Peyer's patch (tissue), 4 donors: ENCODE measurements around the gene PPIA.
"Not testable (repeated sequence)": the region's sequence is repeated elsewhere in the genome, so short reads cannot be mapped to it uniquely, and the experiment has no call there.

Source experiments
- POLR2A ChIP-seq, 2 donors: fragments of 450-650 bp; IDR thresholded peaks; one replicate each; pipeline ENCODE4 v1.5.1; 2017; ENCODE audit warnings: antibody characterized with exemption in 2 of 2, mild to moderate bottlenecking in 2 of 2, moderate library complexity in 2 of 2
- TF ChIP-seq, protein P1 (sequence below), 6 experiments: fragments of 450-650 bp in 4 of 6; fragments of 200-600 bp in 2 of 6; sonication (generic) in 1 of 6; IDR thresholded peaks; one replicate each; pipeline ENCODE4 v1.5.1; 2017 to 2019; ENCODE audit warnings: antibody characterized with exemption in 6 of 6, mild to moderate bottlenecking in 3 of 6, moderate library complexity in 1 of 6

DNA sequence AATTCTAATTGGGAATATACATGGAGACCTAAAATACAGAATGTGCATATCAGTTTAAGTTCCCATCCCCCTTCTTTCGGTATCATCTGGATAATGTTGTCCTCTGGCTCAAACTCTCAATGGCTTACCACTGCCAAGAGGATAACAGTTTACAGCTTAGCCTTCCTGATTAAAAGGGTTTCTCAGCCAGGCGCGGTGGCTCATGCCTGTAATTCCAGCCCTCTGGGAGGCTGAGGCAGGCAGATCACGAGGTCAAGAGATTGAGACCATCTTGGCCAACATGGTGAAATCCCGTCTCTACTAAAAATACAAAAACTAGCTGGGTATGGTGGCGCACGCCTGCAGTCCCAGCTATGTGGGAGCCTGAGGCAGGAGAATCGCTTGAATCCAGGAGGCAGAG, 46.2 kb downstream of the PPIA start:
- TF ChIP-seq, protein P1, sequence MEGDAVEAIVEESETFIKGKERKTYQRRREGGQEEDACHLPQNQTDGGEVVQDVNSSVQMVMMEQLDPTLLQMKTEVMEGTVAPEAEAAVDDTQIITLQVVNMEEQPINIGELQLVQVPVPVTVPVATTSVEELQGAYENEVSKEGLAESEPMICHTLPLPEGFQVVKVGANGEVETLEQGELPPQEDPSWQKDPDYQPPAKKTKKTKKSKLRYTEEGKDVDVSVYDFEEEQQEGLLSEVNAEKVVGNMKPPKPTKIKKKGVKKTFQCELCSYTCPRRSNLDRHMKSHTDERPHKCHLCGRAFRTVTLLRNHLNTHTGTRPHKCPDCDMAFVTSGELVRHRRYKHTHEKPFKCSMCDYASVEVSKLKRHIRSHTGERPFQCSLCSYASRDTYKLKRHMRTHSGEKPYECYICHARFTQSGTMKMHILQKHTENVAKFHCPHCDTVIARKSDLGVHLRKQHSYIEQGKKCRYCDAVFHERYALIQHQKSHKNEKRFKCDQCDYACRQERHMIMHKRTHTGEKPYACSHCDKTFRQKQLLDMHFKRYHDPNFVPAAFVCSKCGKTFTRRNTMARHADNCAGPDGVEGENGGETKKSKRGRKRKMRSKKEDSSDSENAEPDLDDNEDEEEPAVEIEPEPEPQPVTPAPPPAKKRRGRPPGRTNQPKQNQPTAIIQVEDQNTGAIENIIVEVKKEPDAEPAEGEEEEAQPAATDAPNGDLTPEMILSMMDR (IDR thresholded peaks at IDR 0.05) = not testable (repeated sequence)
- not testable (repeated sequence) for TF ChIP-seq POLR2A (IDR thresholded peaks at IDR 0.05)
